ENCODE results near the gene ARAP2. TPM values are rescaled to one million over a fixed set of nuclear protein-coding genes. Genes with fewer than 3 reads are reported as not detected.

ARAP2 gene
- total RNA-seq, 1 experiment from 2014 or later, result 13.6 TPM

DNA sequence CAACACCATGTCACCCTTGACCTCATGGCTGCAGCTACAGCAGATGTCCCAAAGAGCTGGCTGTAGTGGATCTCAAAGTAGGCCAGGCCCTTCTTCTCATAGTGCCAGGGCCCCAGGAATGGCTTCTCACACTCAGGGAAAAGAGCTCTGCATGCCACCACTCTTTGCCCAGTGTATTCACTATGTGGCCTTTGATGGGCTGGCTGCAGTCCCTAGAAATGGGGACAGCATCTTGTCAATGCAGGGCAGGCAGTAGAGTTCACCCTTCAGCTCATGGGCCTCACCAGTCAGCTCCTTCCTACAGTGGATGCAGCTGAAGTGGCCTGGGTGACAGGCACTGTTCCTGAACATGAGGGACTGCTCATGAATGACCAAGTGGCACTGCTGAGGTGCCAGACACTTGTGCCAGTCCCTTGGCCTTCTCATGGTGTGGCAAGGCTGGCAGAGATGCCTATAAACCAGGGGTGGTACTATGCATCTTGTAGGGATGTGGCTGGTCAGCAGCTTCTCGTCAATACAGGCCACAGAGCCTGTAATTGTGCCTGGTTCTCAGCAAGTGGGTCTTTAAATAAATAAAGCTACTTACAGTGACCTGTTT is 178.9 kb downstream of the ARAP2 start (continued):
- no peak for TF ChIP-seq ZNF274 (IDR thresholded peaks at IDR 0.05; ENCODE audit: low read depth, low read length)
- TF ChIP-seq SRF (IDR thresholded peaks at IDR 0.05; ENCODE audit: low read depth), result no peak
- TF ChIP-seq, protein P1, sequence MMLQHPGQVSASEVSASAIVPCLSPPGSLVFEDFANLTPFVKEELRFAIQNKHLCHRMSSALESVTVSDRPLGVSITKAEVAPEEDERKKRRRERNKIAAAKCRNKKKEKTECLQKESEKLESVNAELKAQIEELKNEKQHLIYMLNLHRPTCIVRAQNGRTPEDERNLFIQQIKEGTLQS (IDR thresholded peaks at IDR 0.05), result no peak
- TF ChIP-seq YY1 (IDR thresholded peaks at IDR 0.05; ENCODE audit: extremely low read depth, insufficient replicate concordance, low read depth, low read length), result no peak

DNA sequence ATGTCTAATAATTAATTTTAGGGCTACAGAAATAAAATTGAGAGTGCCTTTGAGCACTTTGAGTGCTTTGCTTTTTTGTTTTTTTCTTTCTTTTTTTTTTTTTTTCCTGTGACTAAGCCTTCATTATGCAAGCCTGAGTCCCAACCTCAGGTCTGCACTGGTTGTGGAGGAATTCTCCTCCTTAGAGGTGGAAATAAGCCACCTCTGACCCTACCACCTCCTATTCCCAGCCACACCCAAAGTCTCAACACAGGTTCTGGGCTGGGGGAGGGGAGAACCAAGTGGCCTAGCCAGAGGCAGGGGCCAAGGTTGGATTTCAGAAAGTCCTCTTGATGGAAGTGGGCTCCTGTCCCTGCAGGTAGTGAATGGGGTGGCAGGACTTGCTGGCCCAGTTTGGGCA is 180.2 kb downstream of the ARAP2 start:
- Histone ChIP-seq H3K9me2 (ENCODE audit: insufficient read depth) (no peaks in the 10 kb centered on the region), H3K4me1 (ENCODE audit: control insufficient read depth in 1 of 2, insufficient read depth in 2 of 2, low read length in 2 of 2) (no peaks in the 10 kb centered on the region), H4K20me1 (ENCODE audit: insufficient read depth) (no peaks in the 10 kb centered on the region), H3K4me2 (ENCODE audit: low read length) (no peak overlapping the region; the same call in 1 of the 2 replicates), H3K27me3 (ENCODE audit: insufficient read depth, low read length) (no peaks in the 10 kb centered on the region), H2AFZ (ENCODE audit: low read depth, low read length, poor library complexity, severe bottlenecking) (no peak overlapping the region), H3K4me3 (replicated peaks in 1 of 2; ENCODE audit: low read depth in 1 of 2, low read length in 2 of 2) (no peak overlapping the region), H3K36me3 (ENCODE audit: control insufficient read depth in 1 of 2, insufficient read depth in 2 of 2, low read length in 2 of 2) (no peaks in the 10 kb centered on the region), H3K27ac (ENCODE audit: low read depth, low read length) (no peak overlapping the region), H3K79me2 (ENCODE audit: insufficient read depth, low read length) (no peaks in the 10 kb centered on the region), H3K9ac (ENCODE audit: low read length) (no peak overlapping the region), H3K9me3 (ENCODE audit: control insufficient read depth in 1 of 2, insufficient read depth in 1 of 2, low read depth in 1 of 2, low read length in 2 of 2) (no peaks in the 10 kb centered on the region)
- intact Hi-C loops (cut with micrococcal nuclease), result no loop called here
- ATAC-seq (no peak), DNase-seq (ENCODE audit: low read depth, low spot score) (no peak)
- ChIA-PET CTCF (no interaction called here), POLR2A (no interaction called here), RAD21 (ENCODE audit: low non-redundant PET in 1 of 2, low total read pairs in 2 of 2, uncharacterized antibody in 2 of 2, unreplicated experiment in 2 of 2) (no interaction called here)
- TF ChIP-seq EZH2phosphoT487 (IDR thresholded peaks at IDR 0.05; ENCODE audit: borderline replicate concordance), result no peak
- TF ChIP-seq, protein P1 (IDR thresholded peaks at IDR 0.05), result no peak
- TF ChIP-seq, protein P2, sequence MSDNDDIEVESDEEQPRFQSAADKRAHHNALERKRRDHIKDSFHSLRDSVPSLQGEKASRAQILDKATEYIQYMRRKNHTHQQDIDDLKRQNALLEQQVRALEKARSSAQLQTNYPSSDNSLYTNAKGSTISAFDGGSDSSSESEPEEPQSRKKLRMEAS (IDR thresholded peaks at IDR 0.05), result no peak
- no peak for TF ChIP-seq RAD21 (IDR thresholded peaks at IDR 0.05; ENCODE audit: low read depth)
- no peak for TF ChIP-seq SP1 (IDR thresholded peaks at IDR 0.05; ENCODE audit: low read depth)
- no TSS peak for BruUV-seq (replicated peaks)

All from HCT116 (cell line).